ENCODE measurements around the gene IRF3. TPM values are rescaled to one million over a fixed set of nuclear protein-coding genes. Genes with fewer than 3 reads are reported as not detected.
A peak's percentile ranks its signal among the peaks of the same experiment; 100 is the strongest.

Gene IRF3
- total and polyA plus RNA-seq, 10 of the 15 experiments (the other 5 are each of a cell fraction or from before 2014, with no cell fraction given), result 5.5 to 110 (median 63.4) TPM

DNA sequence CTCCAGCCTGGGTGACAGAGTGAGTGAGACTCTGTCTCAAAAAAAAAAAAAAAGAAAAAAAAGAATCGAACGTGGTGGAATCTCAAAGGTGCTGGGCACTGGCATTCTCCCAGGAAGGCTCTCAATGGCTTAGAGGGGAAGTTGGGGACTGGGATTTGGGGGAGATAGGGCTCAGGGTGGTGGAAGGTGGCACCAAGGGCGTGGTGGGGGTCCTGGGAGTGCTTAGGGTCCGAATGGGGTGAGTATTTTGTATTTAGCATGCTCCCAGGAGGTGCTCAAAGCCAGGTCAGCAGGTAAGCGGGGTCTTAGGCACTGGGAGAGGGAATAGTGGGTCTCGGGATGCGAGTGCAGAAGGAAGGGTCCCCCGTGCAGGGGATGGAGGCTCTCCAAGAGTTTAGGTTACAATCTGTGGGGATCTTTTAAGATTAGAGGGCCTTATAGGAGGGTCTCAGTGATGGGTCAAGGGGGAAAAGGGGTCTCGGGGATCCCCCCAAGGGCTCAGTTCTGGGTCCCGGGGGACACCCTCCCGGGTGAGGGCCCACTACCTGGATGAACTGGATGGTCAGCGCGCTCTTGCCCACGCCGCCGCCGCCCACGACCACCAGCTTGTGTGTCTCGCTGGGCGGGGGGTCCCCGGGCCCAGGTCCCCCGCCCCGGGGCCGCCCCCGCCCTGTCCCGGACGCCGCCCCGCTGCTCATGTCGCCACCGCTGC, 26.1 kb downstream of the IRF3 start (continued):
- TF ChIP-seq, protein P1, sequence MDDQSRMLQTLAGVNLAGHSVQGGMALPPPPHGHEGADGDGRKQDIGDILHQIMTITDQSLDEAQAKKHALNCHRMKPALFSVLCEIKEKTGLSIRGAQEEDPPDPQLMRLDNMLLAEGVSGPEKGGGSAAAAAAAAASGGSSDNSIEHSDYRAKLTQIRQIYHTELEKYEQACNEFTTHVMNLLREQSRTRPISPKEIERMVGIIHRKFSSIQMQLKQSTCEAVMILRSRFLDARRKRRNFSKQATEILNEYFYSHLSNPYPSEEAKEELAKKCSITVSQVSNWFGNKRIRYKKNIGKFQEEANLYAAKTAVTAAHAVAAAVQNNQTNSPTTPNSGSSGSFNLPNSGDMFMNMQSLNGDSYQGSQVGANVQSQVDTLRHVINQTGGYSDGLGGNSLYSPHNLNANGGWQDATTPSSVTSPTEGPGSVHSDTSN (IDR thresholded peaks at IDR 0.05; ENCODE audit: insufficient replicate concordance, low read depth, low read length), result no peak
- TF ChIP-seq POU2F2 (IDR thresholded peaks at IDR 0.05; ENCODE audit: borderline replicate concordance, low read depth, low read length) (no peak), ETV6 (conservative IDR thresholded peaks at IDR 0.05 in 1 of 2, IDR thresholded peaks at IDR 0.05 in 1 of 2; ENCODE audit: borderline replicate concordance in 1 of 2, low read depth in 1 of 2) (no peak), TARDBP (IDR thresholded peaks at IDR 0.05; ENCODE audit: borderline replicate concordance) (no peak), SP1 (IDR thresholded peaks at IDR 0.05; ENCODE audit: low read depth, low read length) (no peak), KAT2A (conservative IDR thresholded peaks at IDR 0.05; ENCODE audit: control insufficient read depth, low read depth, low read length) (no peak), SMARCA5 (IDR thresholded peaks at IDR 0.05) (no peak), HDGF (IDR thresholded peaks at IDR 0.05) (no peak), EGR1 (IDR thresholded peaks at IDR 0.05; ENCODE audit: borderline replicate concordance in 1 of 2, low read depth in 2 of 2, low read length in 2 of 2) (peak in 1 of 2 experiments; percentile 62; a peak in 1 of 3 replicates), SIX5 (IDR thresholded peaks at IDR 0.05; ENCODE audit: low read depth, low read length, severe bottlenecking) (no peak), HDAC6 (IDR thresholded peaks at IDR 0.05; ENCODE audit: unreplicated experiment) (no peak), STAT1 (conservative IDR thresholded peaks at IDR 0.05) (no peak)
- TF ChIP-seq, protein P2, sequence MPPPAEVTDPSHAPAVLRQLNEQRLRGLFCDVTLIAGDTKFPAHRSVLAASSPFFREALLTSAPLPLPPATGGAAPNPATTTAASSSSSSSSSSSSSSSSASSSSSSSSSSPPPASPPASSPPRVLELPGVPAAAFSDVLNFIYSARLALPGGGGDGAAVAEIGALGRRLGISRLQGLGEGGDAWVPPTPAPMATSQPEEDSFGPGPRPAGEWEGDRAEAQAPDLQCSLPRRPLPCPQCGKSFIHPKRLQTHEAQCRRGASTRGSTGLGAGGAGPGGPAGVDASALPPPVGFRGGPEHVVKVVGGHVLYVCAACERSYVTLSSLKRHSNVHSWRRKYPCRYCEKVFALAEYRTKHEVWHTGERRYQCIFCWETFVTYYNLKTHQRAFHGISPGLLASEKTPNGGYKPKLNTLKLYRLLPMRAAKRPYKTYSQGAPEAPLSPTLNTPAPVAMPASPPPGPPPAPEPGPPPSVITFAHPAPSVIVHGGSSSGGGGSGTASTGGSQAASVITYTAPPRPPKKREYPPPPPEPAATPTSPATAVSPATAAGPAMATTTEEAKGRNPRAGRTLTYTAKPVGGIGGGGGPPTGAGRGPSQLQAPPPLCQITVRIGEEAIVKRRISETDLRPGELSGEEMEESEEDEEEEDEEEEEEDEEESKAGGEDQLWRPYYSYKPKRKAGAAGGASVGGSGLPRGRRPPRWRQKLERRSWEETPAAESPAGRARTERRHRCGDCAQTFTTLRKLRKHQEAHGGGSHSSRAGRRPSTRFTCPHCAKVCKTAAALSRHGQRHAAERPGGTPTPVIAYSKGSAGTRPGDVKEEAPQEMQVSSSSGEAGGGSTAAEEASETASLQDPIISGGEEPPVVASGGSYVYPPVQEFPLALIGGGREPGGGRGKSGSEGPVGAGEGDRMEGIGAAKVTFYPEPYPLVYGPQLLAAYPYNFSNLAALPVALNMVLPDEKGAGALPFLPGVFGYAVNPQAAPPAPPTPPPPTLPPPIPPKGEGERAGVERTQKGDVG (CRISPR knock-in tag; IDR thresholded peaks at IDR 0.05), result no peak
